ENCODE results near the gene BCL6.

BCL6 gene

DNA sequence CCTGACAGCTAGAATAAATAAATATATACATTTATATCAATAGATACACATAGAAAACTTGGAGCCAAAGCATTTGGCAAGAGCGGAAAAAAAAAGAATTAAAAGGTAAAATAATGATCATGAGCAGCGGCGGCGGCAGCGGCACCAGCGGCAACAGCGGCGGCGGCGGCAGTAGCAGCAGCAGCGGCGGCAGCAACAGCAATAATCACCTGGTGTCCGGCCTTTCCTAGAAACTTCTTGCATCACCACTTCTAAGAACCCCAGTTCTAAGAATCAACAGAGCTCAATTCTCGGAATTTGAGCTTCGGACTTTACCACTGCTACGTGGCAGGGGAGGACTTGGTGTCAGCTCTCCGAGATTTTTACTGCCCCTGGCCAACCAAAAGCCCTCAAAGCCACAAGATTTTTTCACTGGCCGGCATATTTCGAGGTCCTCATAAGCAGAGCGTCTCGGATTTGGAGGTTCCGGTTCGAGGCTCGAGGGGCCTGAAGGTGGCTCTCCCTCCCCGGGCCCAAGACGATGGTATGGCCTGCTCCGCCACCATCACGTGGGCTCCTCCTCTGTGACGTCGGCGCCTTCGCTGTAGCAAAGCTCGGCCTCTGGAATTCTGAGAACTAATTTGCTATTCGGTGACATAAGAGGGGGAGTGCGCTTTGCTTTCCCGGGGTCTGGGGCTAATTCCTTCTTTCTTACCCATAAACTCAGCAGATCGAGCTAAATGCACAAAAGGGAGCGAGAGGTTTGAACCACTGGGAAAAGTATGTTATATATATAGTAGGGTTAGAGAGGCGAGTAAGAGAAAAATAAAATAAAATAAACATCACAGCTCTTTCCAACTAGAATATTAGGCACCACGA, at the start of gene BCL6:
TSS of gene BCL6 (minus strand) at position 268 of the 858 bp plus-strand sequence. CDS start 11,775 bp downstream, outside the sequence.
- DNase-seq (ENCODE audit: low read depth in 3 of 3, low spot score in 1 of 3): peak; percentile 62 to 67 (median 62)

DNA sequence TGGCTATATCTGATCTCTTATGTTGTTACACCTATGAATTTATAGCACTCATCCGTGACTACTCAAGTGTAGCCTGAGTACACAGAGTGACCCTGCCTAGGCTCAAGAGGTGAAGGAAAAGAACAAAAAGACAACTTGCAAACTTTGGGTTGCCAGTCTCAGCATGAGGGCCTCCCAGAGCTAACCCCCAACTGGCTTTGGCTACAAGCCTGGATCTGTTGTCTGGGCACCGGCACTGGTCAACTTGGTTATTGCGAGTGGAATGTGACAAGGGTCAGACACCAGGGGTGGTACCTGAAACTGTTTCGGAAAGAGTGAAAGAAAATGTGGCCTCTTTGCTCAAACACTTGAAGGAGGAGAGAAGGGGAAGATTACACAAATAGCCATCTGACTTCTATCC, 49.5 kb upstream of the BCL6 start:
- DNase-seq (ENCODE audit: low read depth in 3 of 3, low spot score in 1 of 3): no peak

DNA sequence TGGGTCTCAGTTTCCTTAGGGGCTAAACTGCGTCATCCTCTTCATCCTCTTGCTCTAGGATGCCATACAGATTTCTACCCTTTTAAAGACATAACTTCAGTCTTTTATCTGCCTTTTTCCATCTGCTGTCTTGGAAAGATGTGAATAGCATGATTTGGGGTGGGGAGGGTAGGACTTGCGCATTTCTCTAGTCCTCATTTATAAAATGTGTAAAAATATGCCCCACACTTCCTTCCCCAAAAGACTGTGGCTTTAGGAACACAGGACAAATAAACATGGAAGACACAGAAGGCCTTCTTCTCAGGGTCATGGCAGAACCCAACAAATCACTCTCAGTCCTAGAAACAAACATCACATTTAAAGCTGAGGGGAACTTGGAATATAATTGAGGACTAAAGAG, 48.4 kb upstream of the BCL6 start:
- DNase-seq (ENCODE audit: low read depth in 3 of 3, low spot score in 1 of 3): no peak

DNA sequence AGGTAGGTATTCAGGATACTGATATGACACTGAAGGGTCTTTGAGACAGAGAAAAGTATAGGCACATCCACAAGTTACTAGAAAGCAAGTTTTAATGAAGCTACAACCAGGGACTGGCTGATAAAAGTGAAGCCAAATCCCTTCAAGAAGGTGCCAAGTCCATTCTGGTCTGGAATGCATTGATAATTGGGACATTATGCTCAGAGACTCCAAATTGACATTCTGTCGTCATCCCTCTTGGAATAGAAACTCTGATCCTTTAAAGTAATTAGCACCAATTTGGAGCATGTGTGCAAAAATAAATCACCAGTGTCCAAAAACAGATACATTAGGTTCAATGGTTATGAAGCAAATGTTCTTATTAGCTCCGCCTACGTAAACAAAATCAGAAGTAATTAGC, 47.3 kb upstream of the BCL6 start:
- DNase-seq (ENCODE audit: low read depth in 3 of 3, low spot score in 1 of 3): no peak

DNA sequence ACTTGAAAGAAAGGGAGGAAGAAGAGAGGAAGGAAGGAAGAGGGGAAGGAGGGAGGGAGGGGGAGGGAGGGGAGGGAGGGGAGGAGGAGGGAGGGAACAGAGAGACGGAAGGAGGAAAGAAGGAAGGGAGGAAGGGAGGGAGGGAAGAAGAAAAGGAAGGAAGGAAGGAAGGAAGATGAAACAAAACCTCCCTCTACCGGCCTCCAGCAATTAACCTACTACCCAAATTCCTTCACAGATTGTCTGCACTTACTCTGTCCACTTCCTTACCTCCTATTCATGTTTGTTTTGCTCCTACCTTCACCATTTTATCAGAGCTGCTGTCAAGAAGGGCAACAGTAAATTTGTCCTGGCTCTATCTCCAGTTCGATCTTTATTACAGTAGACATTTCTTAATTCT, 44.6 kb upstream of the BCL6 start:
- DNase-seq (ENCODE audit: low read depth in 3 of 3, low spot score in 1 of 3): no peak

DNA sequence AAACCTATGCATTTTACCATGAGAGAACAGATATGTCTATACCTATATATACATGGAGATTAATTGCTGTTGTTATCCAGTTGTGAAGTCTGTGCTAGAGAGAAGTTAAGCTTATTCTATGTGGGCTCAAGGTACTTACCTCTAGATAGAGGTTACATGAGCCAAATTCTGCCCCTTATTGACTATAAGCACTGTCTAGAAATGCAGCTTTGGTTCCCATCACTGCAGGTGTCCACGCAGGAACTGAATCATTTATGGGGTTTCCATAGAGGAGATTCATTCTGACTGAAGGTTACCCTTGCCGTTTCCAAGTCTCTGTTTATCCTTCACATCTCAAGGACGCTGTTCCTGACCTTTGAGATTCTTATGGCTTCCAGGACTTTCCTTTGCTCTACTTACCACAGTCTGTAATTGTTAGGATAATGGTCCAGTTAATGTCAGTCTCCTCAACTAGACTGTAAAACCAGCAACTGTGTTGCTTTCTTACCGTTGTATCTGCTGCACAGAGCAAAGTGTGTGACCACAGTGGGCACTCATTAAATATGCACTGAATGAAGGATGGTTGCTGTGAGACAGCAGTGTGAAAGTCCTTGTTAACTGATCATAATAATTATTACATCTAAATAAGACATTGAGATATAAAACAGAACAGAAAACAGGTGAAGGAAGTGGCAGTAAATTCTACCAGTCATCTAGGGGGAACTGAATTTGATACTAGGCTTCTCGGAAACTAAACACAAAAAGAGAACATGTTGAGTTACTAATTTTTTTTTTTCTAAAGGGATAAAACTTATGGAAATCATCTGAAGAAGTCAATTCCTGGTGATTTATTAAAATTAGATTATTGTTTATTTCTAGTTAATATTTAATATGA, 44.0 kb upstream of the BCL6 start:
- DNase-seq (ENCODE audit: low read depth in 3 of 3, low spot score in 1 of 3): no peak

DNA sequence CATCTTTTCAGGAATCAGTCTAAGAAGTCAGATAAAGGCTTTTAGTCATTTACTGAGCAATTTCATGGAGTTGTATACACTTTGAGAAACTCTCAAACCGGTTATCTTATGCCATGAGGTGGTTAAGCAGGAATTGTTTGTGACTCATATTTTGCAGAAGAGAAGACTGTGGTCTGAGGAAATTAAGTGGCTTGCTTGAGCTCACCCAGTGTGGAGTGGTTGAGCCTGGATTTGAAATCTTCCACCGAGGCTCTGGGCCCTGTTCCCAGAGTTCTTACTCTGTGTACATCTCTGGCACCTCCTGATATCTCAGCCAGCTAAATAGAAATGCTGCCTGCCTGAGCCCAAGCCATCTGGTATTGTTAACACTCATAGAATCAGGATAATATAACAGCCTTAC, 37.8 kb upstream of the BCL6 start:
- no peak for DNase-seq (ENCODE audit: low read depth in 3 of 3, low spot score in 1 of 3)

DNA sequence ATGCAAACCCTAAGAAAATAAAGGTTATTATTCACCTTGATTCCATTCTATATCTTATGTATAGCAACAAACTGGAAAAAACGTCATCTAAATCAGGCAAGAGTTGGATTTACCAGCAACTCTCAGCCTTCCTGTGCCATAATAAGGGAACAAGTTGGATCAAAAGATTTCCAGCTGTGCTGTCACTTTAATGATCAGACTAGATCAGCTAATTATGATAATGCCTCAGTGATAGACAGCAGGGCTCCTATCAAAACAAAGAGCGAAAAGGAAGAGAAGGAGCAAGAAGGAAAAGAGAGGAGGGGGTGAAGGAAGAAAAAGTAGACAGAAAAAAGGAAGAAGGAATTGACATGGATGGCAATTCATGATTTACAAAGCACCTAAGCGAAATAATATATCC, 36.7 kb upstream of the BCL6 start:
- DNase-seq (ENCODE audit: low read depth in 3 of 3, low spot score in 1 of 3): no peak

DNA sequence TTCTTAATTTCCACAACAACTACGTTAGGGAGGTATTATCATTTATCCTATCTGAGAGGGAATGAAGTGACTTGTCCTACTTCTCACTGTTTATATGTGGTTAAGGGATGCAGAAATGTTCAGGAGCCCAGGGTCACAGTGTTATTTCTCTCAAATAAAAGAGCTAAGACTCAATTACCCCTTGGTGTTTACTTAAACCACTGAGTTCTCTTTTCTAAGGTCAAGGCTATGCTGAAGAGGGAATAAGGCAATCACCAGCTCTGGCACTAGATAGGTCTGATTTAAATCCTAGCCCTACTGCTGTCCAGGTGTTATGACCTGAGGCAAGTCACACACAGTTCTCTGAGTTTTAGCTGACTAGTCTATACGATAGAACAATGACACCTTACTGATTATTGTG, 35.7 kb upstream of the BCL6 start:
- no peak for DNase-seq (ENCODE audit: low read depth in 3 of 3, low spot score in 1 of 3)

DNA sequence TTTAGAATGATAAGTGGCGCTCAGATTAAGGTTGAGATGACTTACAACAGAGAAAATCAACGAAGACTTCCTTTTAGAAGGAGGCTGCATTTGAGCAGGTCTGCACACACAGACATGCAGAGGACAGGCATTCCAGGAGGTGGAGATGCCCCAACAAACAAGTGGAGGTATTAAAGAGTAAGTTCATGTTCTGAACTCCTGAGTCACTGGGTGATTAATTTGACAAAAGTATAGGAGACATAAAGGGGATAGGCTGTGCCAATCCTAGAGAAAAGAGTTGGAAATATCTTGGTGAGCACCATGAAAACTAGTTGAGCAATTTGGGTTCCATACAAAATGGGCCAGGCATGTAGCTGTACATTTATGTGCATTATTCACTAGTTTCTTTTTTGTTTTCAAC, 33.5 kb upstream of the BCL6 start:
- no peak for DNase-seq (ENCODE audit: low read depth in 3 of 3, low spot score in 1 of 3)

DNA sequence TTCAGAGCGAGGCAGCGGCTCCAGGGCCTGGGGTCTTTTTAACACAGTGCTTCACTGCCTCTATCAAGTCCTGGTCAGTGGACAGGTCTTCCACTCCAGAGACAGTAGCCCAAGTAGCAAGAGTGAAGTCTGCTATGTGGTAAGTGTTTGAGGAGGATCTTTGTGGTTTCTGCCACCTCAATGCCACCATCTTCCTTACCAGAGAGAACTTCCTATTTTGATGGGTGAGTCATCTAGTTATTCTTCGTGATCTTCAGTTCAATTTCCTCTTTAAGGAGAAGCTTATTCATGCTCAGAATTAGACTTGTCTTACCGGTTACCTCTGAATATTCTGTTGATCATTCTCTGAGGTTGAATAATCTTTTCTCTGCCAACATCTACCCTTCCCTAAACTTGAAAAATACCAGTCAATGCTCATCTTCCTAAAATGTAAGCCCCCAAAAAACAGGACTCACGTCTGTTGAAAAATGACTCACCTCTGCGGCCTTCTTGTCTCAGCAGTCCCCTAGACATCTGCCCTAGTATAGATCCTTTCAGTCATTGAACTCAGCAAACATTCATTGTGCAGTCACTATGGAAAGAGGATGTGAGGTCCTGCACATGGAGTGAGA, 32.2 kb upstream of the BCL6 start:
- DNase-seq (ENCODE audit: low read depth in 3 of 3, low spot score in 1 of 3): no peak

DNA sequence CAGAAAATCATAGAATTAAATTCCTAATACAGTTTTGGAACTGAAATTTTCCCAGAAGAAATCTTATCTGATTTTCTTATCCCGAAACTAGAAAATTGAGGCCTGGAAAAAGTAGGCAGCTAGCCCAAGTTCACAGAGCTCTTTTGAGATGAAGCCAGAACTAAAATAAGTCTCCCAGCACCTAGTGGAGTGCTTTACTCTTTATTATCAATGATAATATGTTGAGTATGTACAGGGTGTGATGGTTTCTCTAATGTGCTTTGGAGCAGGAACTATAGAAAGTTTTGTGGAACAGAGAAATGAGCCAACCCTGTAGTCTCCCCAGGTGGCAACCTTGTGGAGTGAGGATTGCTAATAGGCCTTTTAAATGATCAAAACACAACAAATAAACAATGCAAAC, 30.3 kb upstream of the BCL6 start:
- no peak for DNase-seq (ENCODE audit: low read depth in 3 of 3, low spot score in 1 of 3)

DNA sequence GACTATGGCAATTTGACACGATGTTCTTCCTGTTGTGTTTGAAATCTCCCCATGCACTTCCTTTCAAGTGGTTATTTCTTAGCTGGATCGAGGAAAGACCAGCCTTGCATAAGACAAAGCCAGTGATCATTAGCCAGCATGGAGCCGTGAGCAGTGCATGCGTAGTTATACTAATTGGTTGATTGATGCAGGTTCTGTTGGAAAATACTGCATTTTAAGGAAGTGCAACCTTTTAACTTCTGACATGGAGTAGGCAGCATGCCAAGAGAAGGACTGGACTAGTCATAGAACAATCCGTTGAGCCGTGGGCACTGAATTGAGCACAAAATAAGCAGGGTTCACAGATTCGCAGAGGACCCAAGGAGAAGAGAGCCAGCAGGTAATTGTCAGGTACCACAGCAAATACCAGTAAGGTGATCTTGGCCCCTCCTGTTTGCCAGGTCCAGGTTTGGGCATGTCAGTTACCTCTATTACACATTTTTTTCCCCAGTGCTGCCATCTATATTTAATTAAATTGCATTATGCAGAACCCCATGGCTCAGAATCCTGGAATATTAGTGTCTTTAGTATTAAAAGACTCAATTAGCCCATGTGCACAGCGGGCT, 29.0 kb upstream of the BCL6 start:
- DNase-seq (ENCODE audit: low read depth in 3 of 3, low spot score in 1 of 3): no peak

DNA sequence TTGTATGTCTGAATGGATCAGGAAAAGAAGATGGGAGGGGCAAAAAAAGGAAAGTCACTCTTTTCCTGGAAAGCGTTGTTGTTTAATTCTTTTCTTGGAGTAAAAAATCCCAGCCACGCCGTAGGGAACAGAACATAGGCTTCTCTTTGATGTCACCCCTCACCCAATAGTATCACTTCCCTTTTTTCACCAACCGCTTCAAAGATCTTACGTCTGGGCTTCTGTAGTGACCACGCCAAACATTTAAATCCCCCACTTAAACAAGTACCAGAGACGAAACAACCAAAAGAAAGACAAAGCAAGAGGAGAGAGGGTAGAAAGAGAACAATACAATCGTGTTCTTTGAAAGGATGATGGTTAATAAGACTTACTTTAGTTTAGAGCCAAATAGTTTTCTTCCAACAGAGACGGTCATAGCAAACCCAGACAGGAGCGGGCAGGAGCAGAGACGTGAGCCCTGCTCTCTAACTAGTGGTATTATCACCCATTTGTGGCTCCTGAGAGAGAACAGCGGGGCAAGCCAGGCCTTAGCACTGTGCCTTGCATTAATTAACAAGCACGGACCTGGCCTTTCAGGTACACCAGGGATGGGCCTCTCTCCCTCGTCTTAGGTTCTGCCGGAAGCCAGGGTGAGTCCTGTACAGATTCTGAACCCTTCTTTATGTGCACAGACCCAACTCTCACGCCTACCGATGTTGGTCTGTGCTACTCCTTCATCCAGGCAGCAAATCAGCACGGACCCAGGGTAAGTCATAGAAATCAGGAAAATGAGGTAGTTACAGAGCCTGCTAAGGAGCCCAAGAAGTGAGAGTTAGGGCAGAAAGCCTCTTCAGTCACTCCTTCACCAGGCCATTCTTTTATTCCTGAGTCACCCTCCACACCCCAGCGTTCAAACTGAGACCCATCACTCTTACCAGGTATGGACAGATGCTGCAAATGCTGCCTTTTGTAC, 28.2 kb upstream of the BCL6 start:
- no peak for DNase-seq (ENCODE audit: low read depth in 3 of 3, low spot score in 1 of 3)

DNA sequence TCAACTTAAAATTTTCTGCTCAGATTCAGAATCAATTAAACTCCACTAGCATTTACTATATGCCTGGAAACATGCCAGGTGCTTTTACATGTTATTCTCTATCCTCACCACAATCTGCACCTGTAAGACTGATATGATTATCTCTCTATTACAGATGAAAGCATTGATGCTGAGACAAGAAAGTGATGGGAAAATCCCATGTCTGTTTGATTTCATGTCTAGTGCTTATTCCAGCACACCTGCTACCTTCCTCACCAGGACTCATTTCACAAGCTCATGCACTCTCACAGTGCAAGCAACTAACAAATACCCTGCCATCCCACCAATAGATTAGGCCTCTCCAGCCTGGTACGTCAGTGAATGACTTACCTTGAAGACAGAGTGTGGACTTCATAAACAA, 25.0 kb upstream of the BCL6 start:
- DNase-seq (ENCODE audit: low read depth in 3 of 3, low spot score in 1 of 3): no peak

DNA sequence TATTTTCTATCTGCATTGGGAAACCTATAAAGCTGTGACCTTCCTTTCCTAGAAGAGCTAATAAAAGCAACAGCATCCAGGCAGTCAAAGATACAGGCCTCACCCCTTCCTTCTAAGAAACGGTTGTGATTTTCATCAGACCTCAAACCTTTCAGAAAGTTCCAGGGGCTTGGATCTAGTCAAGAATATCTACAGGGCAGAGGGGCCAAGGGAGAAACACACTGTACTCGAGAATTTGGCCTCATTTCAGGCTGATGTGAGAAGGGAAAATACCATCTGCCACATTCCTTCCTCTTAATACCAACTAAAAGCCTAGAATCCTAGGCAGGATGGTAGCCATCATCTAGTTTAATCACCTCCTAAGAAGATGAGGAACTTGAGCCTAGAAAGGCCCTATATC, 24.5 kb upstream of the BCL6 start:
- no peak for DNase-seq (ENCODE audit: low read depth in 3 of 3, low spot score in 1 of 3)

DNA sequence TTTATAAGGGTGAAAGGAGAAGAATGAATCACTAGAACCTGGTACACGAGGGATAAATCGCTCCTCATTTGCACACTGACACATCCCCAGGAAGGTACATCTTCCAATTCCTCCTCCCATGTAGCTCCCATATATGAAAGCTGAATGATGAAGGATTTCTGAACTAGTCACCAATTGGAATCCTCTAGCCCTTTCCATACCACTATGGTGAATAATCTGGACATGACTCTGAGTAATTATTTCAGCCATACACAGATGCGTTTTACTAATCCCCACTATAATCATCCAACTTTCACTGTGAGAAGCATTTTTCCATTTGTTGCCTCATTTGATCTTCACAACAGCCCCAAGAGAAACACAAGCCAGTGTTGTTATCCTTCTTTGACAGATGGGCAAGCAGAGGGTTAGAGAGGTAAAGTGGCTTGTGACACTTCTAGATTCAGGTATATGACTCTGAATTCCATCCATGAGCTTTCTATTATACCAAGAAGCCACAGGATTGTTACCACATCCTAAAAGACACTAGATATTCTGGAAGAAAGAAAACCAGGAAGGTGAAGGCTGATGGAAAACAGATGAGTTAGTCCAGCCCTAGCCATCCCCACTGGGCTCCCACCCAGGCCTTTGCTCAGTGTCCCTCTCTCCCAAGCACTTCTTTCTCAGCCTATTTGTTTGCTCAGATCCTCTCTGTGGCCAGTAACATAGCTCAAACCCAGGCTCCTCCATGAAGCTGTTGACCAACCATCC, 22.2 kb upstream of the BCL6 start:
- DNase-seq (ENCODE audit: low read depth in 3 of 3, low spot score in 1 of 3): no peak

DNA sequence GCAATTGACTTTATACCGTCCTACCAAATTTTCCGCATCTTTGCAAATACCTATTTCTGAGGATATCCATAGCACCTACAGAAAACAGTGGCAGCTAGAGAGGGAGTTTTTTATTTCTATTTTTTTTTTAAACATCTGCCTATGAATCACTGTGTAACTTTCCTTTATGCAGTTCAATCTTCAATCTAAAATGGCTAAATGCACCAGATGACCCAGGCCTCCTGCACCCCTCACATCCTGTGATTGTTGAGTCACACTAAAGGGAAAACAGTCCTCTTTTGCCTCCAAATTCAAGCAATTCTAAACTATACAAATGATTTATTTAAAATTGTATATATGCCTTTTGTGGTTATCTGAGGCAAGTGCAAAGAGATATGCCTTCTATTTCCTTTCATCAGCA, 20.1 kb upstream of the BCL6 start:
- DNase-seq (ENCODE audit: low read depth in 3 of 3, low spot score in 1 of 3): no peak

DNA sequence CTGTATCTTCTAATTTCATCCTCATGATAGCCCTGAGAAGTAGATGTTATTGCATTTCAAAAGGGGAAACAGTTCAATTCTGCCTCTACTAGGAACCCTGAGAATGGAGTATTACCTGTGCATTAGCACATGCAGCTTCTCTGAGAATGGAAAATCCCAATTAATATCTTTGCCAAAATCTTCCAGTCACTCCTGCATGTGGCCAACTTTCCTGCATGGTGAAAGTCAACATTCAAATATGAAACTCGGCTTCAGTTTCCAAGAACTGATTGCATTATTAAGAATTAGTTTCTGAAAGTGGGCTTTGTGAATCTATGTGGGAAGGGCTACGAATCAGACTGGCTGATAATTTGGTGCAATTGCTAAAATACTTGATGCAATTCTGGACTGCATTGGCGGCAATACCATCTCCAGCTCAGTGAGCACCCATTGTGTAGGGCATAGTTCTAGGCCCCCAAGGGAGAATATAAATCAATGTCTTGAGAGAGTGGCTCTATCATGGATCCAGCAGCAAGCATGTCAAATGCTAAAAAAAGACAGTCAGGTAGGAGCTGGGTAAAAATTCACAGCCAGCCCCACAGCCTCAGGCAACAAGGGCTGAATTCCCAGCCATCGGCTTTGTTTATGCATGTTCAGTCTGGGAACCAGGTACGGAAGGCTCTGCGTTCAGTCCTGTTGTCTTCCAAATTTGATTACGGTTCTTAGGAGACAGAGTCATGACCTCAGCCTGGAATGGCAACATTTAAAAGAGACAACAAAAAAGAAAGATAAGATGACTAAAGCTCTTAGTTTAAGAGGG, 18.8 kb upstream of the BCL6 start:
- no peak for DNase-seq (ENCODE audit: low read depth in 3 of 3, low spot score in 1 of 3)
